ENCODE data around the gene PPFIA1. TPM values are rescaled to one million over a fixed set of nuclear protein-coding genes. Genes with fewer than 3 reads are reported as not detected.

PPFIA1 gene
- total RNA-seq, 6 donors from 2014 or later, result 53.7 to 164 (median 83.3) TPM

- Histone ChIP-seq H3K27me3 (no peaks in the 10 kb centered on the region), H3K36me3 (peaks cover 0 to 9% (median 1%) of the 10 kb centered on the region in 4 donors), H3K9me3 (no peaks in the 10 kb centered on the region), H3K4me1 (peaks cover 0 to 8% (median 2%) of the 10 kb centered on the region in 4 donors), H3K27ac (no peak overlapping the region), H3K4me3 (no peak overlapping the region)
- WGBS, 2 donors, result 63 to 65% methylated on average over 4 of the region's 4 CpGs
- no peak for ATAC-seq (ENCODE audit: low FRiP score in 2 of 2)
- TF ChIP-seq CTCF (IDR thresholded peaks at IDR 0.05), result no peak
- no peak for TF ChIP-seq POLR2A (IDR thresholded peaks at IDR 0.05)
- no peak for TF ChIP-seq POLR2AphosphoS5 (IDR thresholded peaks at IDR 0.05)
- TF ChIP-seq EP300 (IDR thresholded peaks at IDR 0.05), result no peak
- DNase-seq, result no peak
Measured at GRCh38 chr11:70306586-70307033, 36.1 kb downstream of the PPFIA1 start.

GRCh38 chr11:70307176-70307575, 36.7 kb downstream of the PPFIA1 start:
- no peak overlapping the region for H3K27ac ChIP-seq
- DNase-seq (no peak), ATAC-seq (ENCODE audit: low FRiP score in 2 of 2) (no peak)
- H3K4me1 ChIP-seq, result peaks cover 0 to 8% (median 2%) of the 10 kb centered on the region in 4 donors
- TF ChIP-seq EP300 (IDR thresholded peaks at IDR 0.05), result no peak
- TF ChIP-seq CTCF (IDR thresholded peaks at IDR 0.05), result no peak
- TF ChIP-seq POLR2A (IDR thresholded peaks at IDR 0.05), result no peak
- no peak for TF ChIP-seq POLR2AphosphoS5 (IDR thresholded peaks at IDR 0.05)
- WGBS, 2 donors, result 52 to 55% methylated on average over 3 of the region's 3 CpGs
- no peak overlapping the region for H3K4me3 ChIP-seq
- no peaks in the 10 kb centered on the region for H3K9me3 ChIP-seq
- peaks cover 0 to 9% (median 1%) of the 10 kb centered on the region in 4 donors for H3K36me3 ChIP-seq
- no peaks in the 10 kb centered on the region for H3K27me3 ChIP-seq

GRCh38 chr11:70311616-70312015, 41.1 kb downstream of the PPFIA1 start:
- DNase-seq, result peak in 1 of 2 donors; percentile 12
- Histone ChIP-seq H3K9me3 (no peaks in the 10 kb centered on the region), H3K36me3 (peaks cover 0 to 2% (median 0%) of the 10 kb centered on the region in 4 donors), H3K27me3 (no peaks in the 10 kb centered on the region), H3K4me1 (peaks cover 0 to 2% (median 0%) of the 10 kb centered on the region in 4 donors), H3K27ac (no peak overlapping the region), H3K4me3 (no peak overlapping the region)
- TF ChIP-seq CTCF (IDR thresholded peaks at IDR 0.05) (no peak), EP300 (IDR thresholded peaks at IDR 0.05) (no peak), POLR2A (IDR thresholded peaks at IDR 0.05) (no peak), POLR2AphosphoS5 (IDR thresholded peaks at IDR 0.05) (no peak)
- ATAC-seq (ENCODE audit: low FRiP score in 2 of 2), result no peak
- 98 to 100% methylated on average over 4 of the region's 4 CpGs for WGBS, 2 donors

- no peak for TF ChIP-seq POLR2AphosphoS5 (IDR thresholded peaks at IDR 0.05)
- no peak for TF ChIP-seq CTCF (IDR thresholded peaks at IDR 0.05)
- TF ChIP-seq EP300 (IDR thresholded peaks at IDR 0.05), result no peak
- TF ChIP-seq POLR2A (IDR thresholded peaks at IDR 0.05), result no peak
- H3K9me3 ChIP-seq, result no peaks in the 10 kb centered on the region
- ATAC-seq (ENCODE audit: low FRiP score in 2 of 2) (no peak), DNase-seq (peak in 1 of 2 donors; percentile 8)
- H3K4me1 ChIP-seq, result peaks cover 0 to 8% (median 5%) of the 10 kb centered on the region in 4 donors
- H3K36me3 ChIP-seq, result peaks cover 0 to 2% (median 0%) of the 10 kb centered on the region in 4 donors
- no peak overlapping the region for H3K4me3 ChIP-seq
- WGBS, 2 donors, result 83 to 86% methylated on average over 20 of the region's 20 CpGs
- H3K27me3 ChIP-seq, result no peaks in the 10 kb centered on the region
- no peak overlapping the region for H3K27ac ChIP-seq
Measured at GRCh38 chr11:70312401-70313357, 42.2 kb downstream of the PPFIA1 start.

Data from upper lobe of left lung (tissue), 6 donors.